Breast epithelium (tissue), 3 donors: ENCODE results near the gene FOXL2.

ENCODE experiments used
- CTCF ChIP-seq, 3 donors: fragments of 450-650 bp; IDR thresholded peaks; one replicate each; pipeline ENCODE4 v1.5.1; 2016 to 2017; ENCODE audit warnings: antibody characterized with exemption in 3 of 3, mild to moderate bottlenecking in 3 of 3, moderate library complexity in 3 of 3
- POLR2A ChIP-seq: fragments of 450-650 bp; IDR thresholded peaks from one replicate; pipeline ENCODE4 v1.6.1; 2016; ENCODE audit warnings: antibody characterized with exemption, mild to moderate bottlenecking, moderate library complexity

- no peak for TF ChIP-seq CTCF (IDR thresholded peaks at IDR 0.05)
- no peak for TF ChIP-seq POLR2A
Observed at GRCh38 chr3:138933981-138934691, 12.8 kb downstream of the FOXL2 start.
